GM12878 (cell line): ENCODE results near the gene CCDC57. TPM values are rescaled to one million over a fixed set of nuclear protein-coding genes. Genes with fewer than 3 reads are reported as not detected.
A peak's percentile ranks its signal among the peaks of the same experiment; 100 is the strongest.

Experiments used
- CHD1 ChIP-seq: IDR thresholded peaks from 2 replicates; pipeline ENCODE4 v1.6.1; 2012; ENCODE audit warnings: low read depth, low read length, improper control_type of control experiment
- CHD2 ChIP-seq: IDR thresholded peaks from 2 replicates; pipeline ENCODE4 v1.6.1; 2011; ENCODE audit warnings: low read depth, low read length, improper control_type of control experiment, borderline replicate concordance
- DPF2 ChIP-seq: fragments of 450-650 bp; IDR thresholded peaks from 2 replicates; pipeline ENCODE4 v1.6.1; 2017; ENCODE audit warnings: mild to moderate bottlenecking
- EGR1 ChIP-seq, 2 experiments: IDR thresholded peaks; 1 replicate in 1 of 2; 2 replicates in 1 of 2; pipeline ENCODE4 v1.6.1; 2011 to 2012; ENCODE audit warnings: low read depth in 2 of 2, low read length in 2 of 2, borderline replicate concordance in 1 of 2, mild to moderate bottlenecking in 1 of 2, moderate library complexity in 1 of 2
- EP300 ChIP-seq, 2 experiments: fragments of 150-350 bp in 1 of 2; IDR thresholded peaks; 2 replicates each; pipeline ENCODE4 v1.6.1; 2011 to 2012; ENCODE audit warnings: low read depth in 2 of 2, low read length in 2 of 2, borderline replicate concordance in 1 of 2, improper control_type of control experiment in 1 of 2, inconsistent platforms in 1 of 2; ENCODE audit not compliant: control insufficient read depth in 1 of 2
- HDGF ChIP-seq: fragments of 450-650 bp; IDR thresholded peaks from 2 replicates; pipeline ENCODE4 v1.6.1; 2016; ENCODE audit warnings: antibody characterized with exemption
- NFIC ChIP-seq: IDR thresholded peaks from 2 replicates; pipeline ENCODE4 v1.6.1; 2012; ENCODE audit warnings: low read depth, mild to moderate bottlenecking, inconsistent platforms, low read length, moderate library complexity
- NR2C1 ChIP-seq: fragments of 450-650 bp; IDR thresholded peaks from 2 replicates; pipeline ENCODE4 v1.6.1; 2017; ENCODE audit warnings: antibody characterized with exemption, mild to moderate bottlenecking, moderate library complexity
- RB1 ChIP-seq: fragments of 450-650 bp; formaldehyde crosslinking; IDR thresholded peaks from 2 replicates; pipeline ENCODE4 v1.6.1; 2017; ENCODE audit warnings: mild to moderate bottlenecking, borderline replicate concordance
- RCOR1 ChIP-seq: conservative IDR thresholded peaks from 2 replicates; pipeline ENCODE4 v1.6.1; 2012; ENCODE audit warnings: low read depth, low read length, improper control_type of control experiment
- SIX5 ChIP-seq: IDR thresholded peaks from 2 replicates; pipeline ENCODE4 v1.6.1; 2011; ENCODE audit warnings: mild to moderate bottlenecking, low read depth, low read length, moderate library complexity; ENCODE audit not compliant: severe bottlenecking
- SREBF1 ChIP-seq: IDR thresholded peaks from 2 replicates; pipeline ENCODE4 v1.6.1; 2012; ENCODE audit warnings: mild to moderate bottlenecking, low read length
- SUPT20H ChIP-seq: IDR thresholded peaks from 2 replicates; pipeline ENCODE4 v1.6.1; 2011; ENCODE audit warnings: low read depth, mild to moderate bottlenecking, low read length, moderate library complexity, borderline replicate concordance; ENCODE audit not compliant: control insufficient read depth
- USF1 ChIP-seq: IDR thresholded peaks from 2 replicates; pipeline ENCODE4 v1.6.1; 2011; ENCODE audit warnings: borderline replicate concordance, low read depth, mild to moderate bottlenecking, moderate library complexity, mixed read lengths, low read length; ENCODE audit not compliant: insufficient read depth; ENCODE audit errors: extremely low read length
- WRNIP1 ChIP-seq: IDR thresholded peaks from 2 replicates; pipeline ENCODE4 v1.6.1; 2011; ENCODE audit warnings: low read depth, low read length, improper control_type of control experiment, borderline replicate concordance
- YY1 ChIP-seq: IDR thresholded peaks from 2 replicates; pipeline ENCODE4 v1.6.1; 2011; ENCODE audit warnings: low read depth, mild to moderate bottlenecking, low read length
- ZBTB33 ChIP-seq: fragments of 450-650 bp; IDR thresholded peaks from 2 replicates; pipeline ENCODE4 v1.6.1; 2017; ENCODE audit warnings: mild to moderate bottlenecking
- ZNF24 ChIP-seq: fragments of 450-650 bp; IDR thresholded peaks from 2 replicates; pipeline ENCODE4 v1.6.1; 2017; ENCODE audit warnings: antibody characterized with exemption, mild to moderate bottlenecking
- ZNF274 ChIP-seq: IDR thresholded peaks from one replicate; pipeline ENCODE4 v1.8.0; 2011; ENCODE audit not compliant: insufficient read length, insufficient read depth
- polyA plus RNA-seq, 11 experiments: library from polyadenylated mRNA; depleted of rRNA in 4 of 11; unstranded in 6 of 11; stranded (reverse) in 5 of 11; fragments of >200 nt; fragmentation: Nextera tagmentation in 4 of 11; fragmentation: Illumina TruSeq in 1 of 11; extraction: Ambion mirVana in 4 of 11; extraction: Trizol in 1 of 11; gene quantifications; 1 replicate in 1 of 11; 2 replicates in 10 of 11; pipeline versions ENCODE4 v1.2.1 to v1.2.3, GENCODE V29; 2011 to 2016; ENCODE audit warnings: inconsistent platforms in 2 of 11, missing spikeins in 2 of 11, low read depth in 1 of 11
- total RNA-seq, 4 experiments: library from RNA; depleted of rRNA in 3 of 4; stranded (reverse); fragments of >200 nt in 3 of 4; fragmentation: Illumina TruSeq in 1 of 4; extraction: Trizol in 1 of 4; gene quantifications; 2 replicates each; pipeline versions ENCODE4 v1.2.1 to v1.2.3, GENCODE V29; 2013 to 2021
- TF ChIP-seq, protein P1 (sequence below): fragments of 450-650 bp; IDR thresholded peaks from 2 replicates; pipeline ENCODE4 v1.6.1; 2018; ENCODE audit warnings: mild to moderate bottlenecking, low read depth, moderate library complexity; ENCODE audit not compliant: partially characterized antibody
- TF ChIP-seq, protein P2 (sequence below): IDR thresholded peaks from 2 replicates; pipeline ENCODE4 v1.6.1; 2011; ENCODE audit warnings: low read depth, mild to moderate bottlenecking, low read length, moderate library complexity, borderline replicate concordance; ENCODE audit errors: extremely low read depth

CCDC57 gene
- total and polyA plus RNA-seq, 10 of the 15 experiments (the other 5 are each of a cell fraction or from before 2014, with no cell fraction given), result 5.4 to 123 (median 45.8) TPM

DNA sequence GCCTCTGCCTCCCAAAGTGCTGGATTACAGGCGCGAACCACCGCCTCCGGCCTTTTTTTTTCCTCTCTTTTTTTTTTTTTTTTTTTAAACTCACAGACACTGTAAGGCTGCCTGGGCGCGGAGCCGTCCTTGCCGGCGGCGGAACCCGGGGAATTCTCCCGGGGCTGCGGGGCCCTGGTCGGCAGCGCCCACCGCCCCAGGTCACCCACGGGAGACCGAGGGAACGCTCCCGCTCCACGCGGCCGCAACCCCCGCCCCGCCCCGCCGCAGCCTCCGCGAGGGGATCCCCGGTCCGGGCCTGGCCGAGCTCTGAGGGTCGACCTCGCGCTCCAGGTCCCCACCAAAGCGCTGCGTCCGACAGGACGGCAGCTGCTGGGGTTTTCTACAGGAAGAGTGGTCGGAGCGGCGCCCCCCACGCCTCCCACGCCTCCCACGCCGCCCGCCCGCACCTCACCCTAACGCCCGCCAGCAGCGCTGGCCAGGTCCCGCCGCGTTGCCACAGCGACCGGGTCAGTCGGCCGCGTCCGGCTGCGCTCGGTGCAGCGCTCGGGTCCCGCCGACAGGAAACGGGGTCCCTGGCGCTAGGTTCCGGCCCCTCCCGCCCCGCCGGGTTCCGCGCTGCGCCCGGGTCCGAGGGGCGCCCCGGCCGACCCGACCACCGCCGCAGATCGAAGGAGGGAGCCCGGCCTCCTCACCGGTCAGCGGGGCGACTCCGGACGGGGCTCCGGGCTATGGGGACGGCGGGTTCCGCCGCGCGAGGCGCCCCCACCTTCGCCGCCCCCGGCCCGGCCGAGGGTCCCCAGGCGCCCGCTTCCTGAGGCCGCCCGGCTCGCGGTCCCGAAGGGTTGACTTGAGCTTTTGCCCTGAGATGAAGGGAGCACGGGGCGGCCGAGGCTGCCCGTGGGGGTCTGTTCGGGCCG, at the start of gene CCDC57 (continued):
- TF ChIP-seq, protein P1, sequence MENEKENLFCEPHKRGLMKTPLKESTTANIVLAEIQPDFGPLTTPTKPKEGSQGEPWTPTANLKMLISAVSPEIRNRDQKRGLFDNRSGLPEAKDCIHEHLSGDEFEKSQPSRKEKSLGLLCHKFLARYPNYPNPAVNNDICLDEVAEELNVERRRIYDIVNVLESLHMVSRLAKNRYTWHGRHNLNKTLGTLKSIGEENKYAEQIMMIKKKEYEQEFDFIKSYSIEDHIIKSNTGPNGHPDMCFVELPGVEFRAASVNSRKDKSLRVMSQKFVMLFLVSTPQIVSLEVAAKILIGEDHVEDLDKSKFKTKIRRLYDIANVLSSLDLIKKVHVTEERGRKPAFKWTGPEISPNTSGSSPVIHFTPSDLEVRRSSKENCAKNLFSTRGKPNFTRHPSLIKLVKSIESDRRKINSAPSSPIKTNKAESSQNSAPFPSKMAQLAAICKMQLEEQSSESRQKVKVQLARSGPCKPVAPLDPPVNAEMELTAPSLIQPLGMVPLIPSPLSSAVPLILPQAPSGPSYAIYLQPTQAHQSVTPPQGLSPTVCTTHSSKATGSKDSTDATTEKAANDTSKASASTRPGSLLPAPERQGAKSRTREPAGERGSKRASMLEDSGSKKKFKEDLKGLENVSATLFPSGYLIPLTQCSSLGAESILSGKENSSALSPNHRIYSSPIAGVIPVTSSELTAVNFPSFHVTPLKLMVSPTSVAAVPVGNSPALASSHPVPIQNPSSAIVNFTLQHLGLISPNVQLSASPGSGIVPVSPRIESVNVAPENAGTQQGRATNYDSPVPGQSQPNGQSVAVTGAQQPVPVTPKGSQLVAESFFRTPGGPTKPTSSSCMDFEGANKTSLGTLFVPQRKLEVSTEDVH, result no peak
- TF ChIP-seq ZBTB33 (no peak), CHD2 (peak; percentile 56; the same call in 1 of the 2 replicates), DPF2 (peak; percentile 90), ZNF24 (peak; percentile 60), ZNF274 (no peak), YY1 (peak; percentile 82), USF1 (no peak), EGR1 (IDR thresholded peaks at IDR 0.05; ENCODE audit: borderline replicate concordance in 1 of 2, low read depth in 2 of 2, low read length in 2 of 2) (peak; percentile 93 to 100), SIX5 (peak; percentile 65), WRNIP1 (no peak), SUPT20H (no peak), CHD1 (no peak), NFIC (no peak), RCOR1 (no peak), SREBF1 (no peak), RB1 (peak; percentile 79), EP300 (IDR thresholded peaks at IDR 0.05; ENCODE audit: borderline replicate concordance in 1 of 2, control insufficient read depth in 1 of 2, low read depth in 2 of 2, low read length in 2 of 2) (no peak), NR2C1 (peak; percentile 90), HDGF (no peak)
- TF ChIP-seq, protein P2, sequence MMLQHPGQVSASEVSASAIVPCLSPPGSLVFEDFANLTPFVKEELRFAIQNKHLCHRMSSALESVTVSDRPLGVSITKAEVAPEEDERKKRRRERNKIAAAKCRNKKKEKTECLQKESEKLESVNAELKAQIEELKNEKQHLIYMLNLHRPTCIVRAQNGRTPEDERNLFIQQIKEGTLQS, result no peak
